ENCODE data around the gene ACTL8.

Gene ACTL8

DNA sequence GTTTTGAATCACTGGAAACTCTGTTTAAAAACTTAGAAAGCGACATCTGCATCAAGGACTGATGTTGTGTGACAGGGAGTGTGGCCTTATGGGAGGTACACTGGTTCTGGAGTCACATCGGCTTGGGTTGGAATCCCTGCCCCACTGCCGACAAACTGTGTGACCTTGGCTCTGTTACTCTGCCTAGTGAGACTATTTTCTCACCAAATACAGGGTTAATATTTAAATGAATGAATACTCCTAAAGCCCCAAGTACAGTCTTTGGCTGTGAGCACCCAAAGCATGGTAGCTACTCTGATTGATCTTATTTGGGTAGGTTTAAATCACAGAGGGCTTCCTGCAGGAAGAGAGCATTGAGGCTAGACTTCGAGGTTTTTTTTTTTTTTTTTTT is 102.0 kb downstream of the ACTL8 start:
- Histone ChIP-seq H3K4me2 (ENCODE audit: low read length, poor library complexity, severe bottlenecking) (no peak overlapping the region), H3K27me3 (ENCODE audit: control insufficient read depth in 1 of 2, insufficient read depth in 1 of 2, low read length in 2 of 2) (peaks cover 0 to 4% of the 10 kb centered on the region in 2 experiments), H2BK120ac (ENCODE audit: low read depth, low read length) (no peak overlapping the region), H3K27ac (ENCODE audit: low read length, poor library complexity, severe bottlenecking) (no peak overlapping the region), H2BK12ac (ENCODE audit: low read length in 2 of 2) (no peak overlapping the region), H3K9me3 (ENCODE audit: control insufficient read depth, low read length) (no peaks in the 10 kb centered on the region), H4K8ac (ENCODE audit: low read length) (no peak overlapping the region), H3K18ac (ENCODE audit: low read depth in 1 of 2, low read length in 2 of 2) (no peak overlapping the region), H3K79me1 (replicated peaks; ENCODE audit: low read length, poor library complexity, severe bottlenecking) (no peaks in the 10 kb centered on the region), H2BK15ac (ENCODE audit: low read depth, poor library complexity, severe bottlenecking) (no peak overlapping the region), H4K91ac (ENCODE audit: low read length) (no peak overlapping the region), H3K9ac (ENCODE audit: low read length) (no peak overlapping the region), H3K36me3 (ENCODE audit: control insufficient read depth in 1 of 2, insufficient read depth in 2 of 2, low read depth in 1 of 2, low read length in 2 of 2) (no peaks in the 10 kb centered on the region), H2AFZ (ENCODE audit: low read depth, low read length) (no peak overlapping the region), H3K23ac (ENCODE audit: low read length in 2 of 2) (no peak overlapping the region), H3K14ac (ENCODE audit: low read length in 2 of 2) (no peak overlapping the region), H3K4me1 (ENCODE audit: control insufficient read depth, insufficient read depth, low read depth, low read length) (no peaks in the 10 kb centered on the region), H3K4ac (ENCODE audit: low read depth in 1 of 2, low read length in 2 of 2) (no peak overlapping the region), H3K4me3 (ENCODE audit: insufficient read depth in 1 of 2, low read depth in 1 of 2, low read length in 2 of 2) (no peak overlapping the region), H2AK5ac (ENCODE audit: low read length, severe bottlenecking) (no peak overlapping the region), H2BK5ac (ENCODE audit: low read depth, low read length, poor library complexity, severe bottlenecking) (no peak overlapping the region)
- DNase-seq: no peak
- 71% methylated on average over 2 of the region's 4 CpGs for WGBS

DNA sequence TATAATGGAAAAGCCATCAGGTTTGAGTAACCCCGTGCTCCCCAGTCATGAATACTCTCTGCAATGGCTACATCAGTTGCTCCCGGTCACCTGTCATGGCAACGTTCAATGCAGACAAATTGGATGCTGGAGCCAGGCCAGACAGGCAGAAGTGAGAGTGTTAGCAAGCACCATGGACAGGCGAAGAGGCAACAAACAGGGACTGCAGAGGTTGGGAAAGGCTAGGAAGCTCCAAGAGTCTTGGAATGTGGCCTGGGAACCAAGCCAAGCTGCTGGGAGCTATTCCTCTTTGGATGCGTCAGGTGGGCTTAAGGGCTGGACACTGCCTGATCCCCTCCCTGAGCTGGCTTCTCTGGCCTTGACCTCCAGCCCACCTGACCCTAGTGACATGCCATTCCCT is 102.9 kb downstream of the ACTL8 start:
- H4K91ac ChIP-seq (ENCODE audit: low read length): no peak overlapping the region
- H3K14ac ChIP-seq (ENCODE audit: low read length in 2 of 2): no peak overlapping the region
- H3K27me3 ChIP-seq (ENCODE audit: control insufficient read depth in 1 of 2, insufficient read depth in 1 of 2, low read length in 2 of 2): peaks cover 0 to 4% of the 10 kb centered on the region in 2 experiments
- H3K23ac ChIP-seq (ENCODE audit: low read length in 2 of 2): no peak overlapping the region
- H3K9ac ChIP-seq (ENCODE audit: low read length): no peak overlapping the region
- no peak overlapping the region for H2BK5ac ChIP-seq (ENCODE audit: low read depth, low read length, poor library complexity, severe bottlenecking)
- H3K4me1 ChIP-seq (ENCODE audit: control insufficient read depth, insufficient read depth, low read depth, low read length): no peaks in the 10 kb centered on the region
- H3K27ac ChIP-seq (ENCODE audit: low read length, poor library complexity, severe bottlenecking): no peak overlapping the region
- H2BK12ac ChIP-seq (ENCODE audit: low read length in 2 of 2): no peak overlapping the region
- no peak overlapping the region for H2BK15ac ChIP-seq (ENCODE audit: low read depth, poor library complexity, severe bottlenecking)
- H3K18ac ChIP-seq (ENCODE audit: low read depth in 1 of 2, low read length in 2 of 2): no peak overlapping the region
- no peak overlapping the region for H2AK5ac ChIP-seq (ENCODE audit: low read length, severe bottlenecking)
- H3K79me1 ChIP-seq (replicated peaks; ENCODE audit: low read length, poor library complexity, severe bottlenecking): no peaks in the 10 kb centered on the region
- H3K9me3 ChIP-seq (ENCODE audit: control insufficient read depth, low read length): no peaks in the 10 kb centered on the region
- no peaks in the 10 kb centered on the region for H3K36me3 ChIP-seq (ENCODE audit: control insufficient read depth in 1 of 2, insufficient read depth in 2 of 2, low read depth in 1 of 2, low read length in 2 of 2)
- no peak for DNase-seq
- H3K4me3 ChIP-seq (ENCODE audit: insufficient read depth in 1 of 2, low read depth in 1 of 2, low read length in 2 of 2): no peak overlapping the region
- no peak overlapping the region for H3K4me2 ChIP-seq (ENCODE audit: low read length, poor library complexity, severe bottlenecking)
- WGBS: 76% methylated on average over 5 of the region's 5 CpGs
- H2BK120ac ChIP-seq (ENCODE audit: low read depth, low read length): no peak overlapping the region
- H3K4ac ChIP-seq (ENCODE audit: low read depth in 1 of 2, low read length in 2 of 2): no peak overlapping the region
- no peak overlapping the region for H2AFZ ChIP-seq (ENCODE audit: low read depth, low read length)
- no peak overlapping the region for H4K8ac ChIP-seq (ENCODE audit: low read length)

DNA sequence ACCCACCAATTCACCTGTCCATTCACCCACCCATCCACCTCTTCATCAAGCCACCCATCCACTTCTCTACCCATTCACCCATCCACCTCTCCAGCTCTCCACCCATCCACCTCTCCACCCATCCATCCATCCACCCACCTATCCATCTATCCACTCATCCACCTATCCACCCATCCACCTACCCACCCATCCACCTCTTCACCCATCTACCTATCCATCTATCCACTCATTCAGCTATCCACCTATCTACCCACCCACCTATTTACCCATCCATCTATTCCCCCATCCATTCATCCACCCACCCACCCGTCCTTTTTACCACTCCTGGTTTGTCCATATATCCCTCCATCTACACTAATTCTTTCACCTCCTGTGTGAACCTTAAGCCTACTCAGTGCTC is 105.7 kb downstream of the ACTL8 start:
- no peaks in the 10 kb centered on the region for H3K36me3 ChIP-seq (ENCODE audit: control insufficient read depth in 1 of 2, insufficient read depth in 2 of 2, low read depth in 1 of 2, low read length in 2 of 2)
- H2BK15ac ChIP-seq (ENCODE audit: low read depth, poor library complexity, severe bottlenecking): no peak overlapping the region
- H3K27ac ChIP-seq (ENCODE audit: low read length, poor library complexity, severe bottlenecking): no peak overlapping the region
- no peak overlapping the region for H3K14ac ChIP-seq (ENCODE audit: low read length in 2 of 2)
- no peak for DNase-seq
- H3K4me3 ChIP-seq (ENCODE audit: insufficient read depth in 1 of 2, low read depth in 1 of 2, low read length in 2 of 2): no peak overlapping the region
- H4K8ac ChIP-seq (ENCODE audit: low read length): no peak overlapping the region
- no peak overlapping the region for H2BK12ac ChIP-seq (ENCODE audit: low read length in 2 of 2)
- no peak overlapping the region for H2AK5ac ChIP-seq (ENCODE audit: low read length, severe bottlenecking)
- no peak overlapping the region for H3K23ac ChIP-seq (ENCODE audit: low read length in 2 of 2)
- H3K27me3 ChIP-seq (ENCODE audit: control insufficient read depth in 1 of 2, insufficient read depth in 1 of 2, low read length in 2 of 2): no peaks in the 10 kb centered on the region
- H3K4ac ChIP-seq (ENCODE audit: low read depth in 1 of 2, low read length in 2 of 2): no peak overlapping the region
- H3K4me2 ChIP-seq (ENCODE audit: low read length, poor library complexity, severe bottlenecking): no peak overlapping the region
- H3K18ac ChIP-seq (ENCODE audit: low read depth in 1 of 2, low read length in 2 of 2): no peak overlapping the region
- peaks cover under 1% of the 10 kb centered on the region for H3K4me1 ChIP-seq (ENCODE audit: control insufficient read depth, insufficient read depth, low read depth, low read length)
- no peaks in the 10 kb centered on the region for H3K9me3 ChIP-seq (ENCODE audit: control insufficient read depth, low read length)
- no peak overlapping the region for H2AFZ ChIP-seq (ENCODE audit: low read depth, low read length)
- no peaks in the 10 kb centered on the region for H3K79me1 ChIP-seq (replicated peaks; ENCODE audit: low read length, poor library complexity, severe bottlenecking)
- no peak overlapping the region for H2BK120ac ChIP-seq (ENCODE audit: low read depth, low read length)
- 92% methylated on average over 1 of the region's 1 CpG for WGBS
- H3K9ac ChIP-seq (ENCODE audit: low read length): no peak overlapping the region
- no peak overlapping the region for H4K91ac ChIP-seq (ENCODE audit: low read length)
- no peak overlapping the region for H2BK5ac ChIP-seq (ENCODE audit: low read depth, low read length, poor library complexity, severe bottlenecking)

DNA sequence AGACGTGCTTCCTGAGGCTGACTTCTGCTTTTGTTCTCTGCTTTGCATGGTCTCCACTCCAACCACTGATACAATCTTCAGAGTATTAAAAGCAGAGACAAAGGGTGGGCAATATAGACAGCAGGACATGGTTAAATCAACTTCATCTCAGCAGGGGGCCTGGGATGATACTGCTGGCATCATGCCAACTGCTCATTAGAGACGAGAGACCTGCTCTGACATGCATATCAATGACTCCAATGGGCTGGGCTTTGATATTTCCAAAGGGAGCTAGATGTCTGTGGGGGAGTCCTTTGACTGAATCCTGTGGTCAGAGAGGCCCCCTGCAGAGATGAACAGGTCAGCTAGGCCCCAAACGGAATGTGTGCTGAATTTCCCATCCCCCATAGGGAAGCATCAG is 106.6 kb downstream of the ACTL8 start:
- H4K8ac ChIP-seq (ENCODE audit: low read length): no peak overlapping the region
- no peak overlapping the region for H2BK120ac ChIP-seq (ENCODE audit: low read depth, low read length)
- no peaks in the 10 kb centered on the region for H3K9me3 ChIP-seq (ENCODE audit: control insufficient read depth, low read length)
- H3K18ac ChIP-seq (ENCODE audit: low read depth in 1 of 2, low read length in 2 of 2): no peak overlapping the region
- no peak overlapping the region for H3K4me2 ChIP-seq (ENCODE audit: low read length, poor library complexity, severe bottlenecking)
- WGBS: 29% methylated on average over 3 of the region's 3 CpGs
- H3K4ac ChIP-seq (ENCODE audit: low read depth in 1 of 2, low read length in 2 of 2): no peak overlapping the region
- no peak overlapping the region for H2BK15ac ChIP-seq (ENCODE audit: low read depth, poor library complexity, severe bottlenecking)
- no peak for DNase-seq
- H3K14ac ChIP-seq (ENCODE audit: low read length in 2 of 2): no peak overlapping the region
- no peaks in the 10 kb centered on the region for H3K36me3 ChIP-seq (ENCODE audit: control insufficient read depth in 1 of 2, insufficient read depth in 2 of 2, low read depth in 1 of 2, low read length in 2 of 2)
- H4K91ac ChIP-seq (ENCODE audit: low read length): no peak overlapping the region
- no peak overlapping the region for H3K9ac ChIP-seq (ENCODE audit: low read length)
- H3K4me3 ChIP-seq (ENCODE audit: insufficient read depth in 1 of 2, low read depth in 1 of 2, low read length in 2 of 2): no peak overlapping the region
- H3K4me1 ChIP-seq (ENCODE audit: control insufficient read depth, insufficient read depth, low read depth, low read length): peaks cover 4% of the 10 kb centered on the region
- no peak overlapping the region for H2BK12ac ChIP-seq (ENCODE audit: low read length in 2 of 2)
- H2AFZ ChIP-seq (ENCODE audit: low read depth, low read length): no peak overlapping the region
- no peak overlapping the region for H2BK5ac ChIP-seq (ENCODE audit: low read depth, low read length, poor library complexity, severe bottlenecking)
- no peak overlapping the region for H3K23ac ChIP-seq (ENCODE audit: low read length in 2 of 2)
- no peaks in the 10 kb centered on the region for H3K79me1 ChIP-seq (replicated peaks; ENCODE audit: low read length, poor library complexity, severe bottlenecking)
- no peaks in the 10 kb centered on the region for H3K27me3 ChIP-seq (ENCODE audit: control insufficient read depth in 1 of 2, insufficient read depth in 1 of 2, low read length in 2 of 2)
- no peak overlapping the region for H3K27ac ChIP-seq (ENCODE audit: low read length, poor library complexity, severe bottlenecking)
- no peak overlapping the region for H2AK5ac ChIP-seq (ENCODE audit: low read length, severe bottlenecking)

Data from mesenchymal stem cell (in vitro differentiated cells and primary cell).